ENCODE data around the gene PACSIN2.
A peak's percentile ranks its signal among the peaks of the same experiment; 100 is the strongest.
"Not testable (repeated sequence)": the region's sequence is repeated elsewhere in the genome, so short reads cannot be mapped to it uniquely, and the experiment has no call there.

Gene PACSIN2

GRCh38 chr22:43004362-43005035, 10.4 kb downstream of the PACSIN2 start:
- peaks cover 3% of the 10 kb centered on the region for H3K36me3 Mint-ChIP-seq
- H3K27ac Mint-ChIP-seq: peak overlapping the region; percentile 75
- H3K4me3 Mint-ChIP-seq: no peak overlapping the region

DNA sequence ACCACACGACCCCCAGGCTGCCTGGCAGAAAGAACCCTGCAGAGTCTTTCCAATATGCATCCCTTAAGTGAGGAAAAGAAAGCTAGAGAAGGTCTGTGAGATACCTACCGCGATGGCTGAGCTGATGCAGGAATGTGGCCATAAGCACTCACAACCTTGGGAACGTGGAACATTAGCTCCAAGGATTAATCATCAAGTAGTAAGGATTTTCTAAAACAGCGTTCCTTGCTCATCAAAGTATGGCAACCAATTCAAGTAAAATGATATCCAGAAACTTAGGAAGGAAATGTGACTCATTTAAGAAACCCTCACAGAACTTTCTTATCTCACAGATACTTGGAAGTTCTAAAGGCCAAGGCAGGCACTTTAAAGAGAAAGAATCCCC, 12.8 kb downstream of the PACSIN2 start:
- Mint-ChIP-seq H3K9me3 (ENCODE audit: low read depth) (no peaks in the 10 kb centered on the region), H3K27ac (peak overlapping the region; percentile 4), H3K36me3 (peaks cover 3% of the 10 kb centered on the region), H3K4me1 (ENCODE audit: low read depth) (peaks cover 81% of the 10 kb centered on the region), H3K4me3 (peak overlapping the region; percentile 18), H3K27me3 (no peaks in the 10 kb centered on the region)

More at GRCh38 chr22:43004362-43005035, 10.4 kb downstream of the PACSIN2 start:
- Mint-ChIP-seq H3K9me3 (ENCODE audit: low read depth) (no peaks in the 10 kb centered on the region), H3K4me1 (ENCODE audit: low read depth) (peaks cover 76% of the 10 kb centered on the region), H3K27me3 (no peaks in the 10 kb centered on the region)

DNA sequence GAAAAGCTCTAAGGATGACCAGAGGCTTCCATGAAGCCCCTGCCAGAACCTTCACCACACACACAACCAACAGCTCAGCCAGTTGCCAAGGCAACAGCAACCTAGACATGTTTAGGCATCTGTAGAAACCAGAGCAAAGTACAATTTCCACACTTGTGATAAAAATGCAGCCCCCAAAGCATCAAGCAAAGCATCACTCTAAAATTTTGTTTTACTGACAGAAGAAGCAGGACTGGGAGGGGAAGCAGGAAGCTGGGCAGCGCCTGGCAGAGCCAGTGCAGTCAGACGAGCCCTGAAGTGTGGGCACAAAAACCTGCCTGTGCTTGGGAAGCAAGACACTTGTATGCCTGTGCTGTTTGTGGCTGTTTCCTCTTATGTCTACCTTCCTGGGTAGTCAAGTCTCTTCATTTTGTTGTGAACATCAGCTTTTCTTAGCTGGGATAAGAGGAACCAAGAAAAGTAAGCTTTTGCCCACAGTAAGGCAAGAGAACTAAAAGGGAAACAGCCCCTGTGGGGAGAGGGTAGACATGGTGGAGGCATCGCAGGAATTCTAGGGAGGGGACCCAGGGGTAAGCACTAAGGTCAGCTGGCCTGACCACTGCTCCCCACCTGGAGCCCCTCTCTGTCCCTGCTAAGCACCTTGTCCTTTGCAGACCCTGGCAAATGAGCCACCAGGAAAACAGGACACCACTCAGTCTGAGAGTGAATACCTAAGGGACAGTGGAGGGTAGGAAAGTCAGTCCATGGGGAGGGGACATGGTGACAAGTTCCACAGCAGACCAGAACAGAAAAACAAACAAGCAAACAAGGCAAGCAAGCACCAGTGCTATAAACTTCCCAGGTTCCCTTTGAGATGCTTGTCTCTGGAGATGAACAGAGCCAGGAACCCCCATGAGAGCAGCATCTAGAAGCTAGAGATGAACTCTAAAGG, 13.4 kb downstream of the PACSIN2 start:
- Mint-ChIP-seq H3K36me3 (peaks cover 3% of the 10 kb centered on the region), H3K27ac (peak overlapping the region; percentile 54), H3K9me3 (ENCODE audit: low read depth) (no peaks in the 10 kb centered on the region), H3K4me1 (ENCODE audit: low read depth) (peaks cover 81% of the 10 kb centered on the region), H3K27me3 (no peaks in the 10 kb centered on the region), H3K4me3 (peak overlapping the region; percentile 18)

GRCh38 chr22:43000441-43001175, 14.3 kb downstream of the PACSIN2 start:
- peaks cover 77% of the 10 kb centered on the region for H3K4me1 Mint-ChIP-seq (ENCODE audit: low read depth)
- peak overlapping the region; percentile 54 for H3K27ac Mint-ChIP-seq
- H3K4me3 Mint-ChIP-seq: peak overlapping the region; percentile 40
- H3K36me3 Mint-ChIP-seq: peaks cover 3% of the 10 kb centered on the region
- no peaks in the 10 kb centered on the region for H3K9me3 Mint-ChIP-seq (ENCODE audit: low read depth)
- no peaks in the 10 kb centered on the region for H3K27me3 Mint-ChIP-seq

- Mint-ChIP-seq H3K36me3 (peaks cover 3% of the 10 kb centered on the region), H3K9me3 (ENCODE audit: low read depth) (no peaks in the 10 kb centered on the region), H3K27ac (peak overlapping the region; percentile 34), H3K4me3 (no peak overlapping the region), H3K4me1 (ENCODE audit: low read depth) (peaks cover 62% of the 10 kb centered on the region), H3K27me3 (no peaks in the 10 kb centered on the region)
Measured at GRCh38 chr22:42997582-42998090, 17.3 kb downstream of the PACSIN2 start.

DNA sequence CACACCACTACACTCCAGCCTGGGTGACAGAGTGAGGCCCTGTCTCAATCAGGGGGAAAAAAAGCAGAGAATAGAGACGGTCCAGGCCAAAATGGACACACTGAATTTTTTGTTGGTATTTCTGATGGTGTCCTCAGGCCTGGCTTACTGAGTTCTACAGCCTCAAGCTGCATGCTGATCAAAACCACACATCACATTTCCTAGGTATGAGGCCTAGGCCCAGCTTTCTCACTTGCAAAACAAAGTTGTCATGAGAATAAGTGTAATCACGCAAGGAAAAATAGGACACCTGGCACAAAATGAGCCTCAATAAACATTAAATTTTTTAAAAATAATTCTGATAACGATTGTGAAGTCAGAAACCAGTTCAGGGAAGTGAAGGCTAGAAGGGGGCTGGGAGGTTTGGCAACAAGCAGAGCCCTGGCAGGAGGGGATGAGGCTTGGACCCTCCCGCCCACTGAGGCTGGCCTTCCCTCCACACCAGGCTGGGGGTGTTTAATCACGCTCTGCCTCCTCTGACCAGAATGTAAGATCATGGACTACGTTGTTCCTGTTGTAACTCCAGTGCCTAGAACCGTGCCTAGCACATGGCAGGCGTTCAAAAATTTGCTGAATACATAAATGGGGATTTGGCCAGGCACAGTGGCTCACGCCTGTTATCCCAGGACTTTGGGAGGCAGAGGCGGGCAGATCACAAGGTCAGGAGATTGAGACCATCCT, 18.1 kb downstream of the PACSIN2 start:
- Mint-ChIP-seq H3K4me3 (no peak overlapping the region), H3K9me3 (ENCODE audit: low read depth) (no peaks in the 10 kb centered on the region), H3K36me3 (peaks cover 3% of the 10 kb centered on the region), H3K4me1 (ENCODE audit: low read depth) (peaks cover 54% of the 10 kb centered on the region), H3K27me3 (no peaks in the 10 kb centered on the region), H3K27ac (no peak overlapping the region)

- not testable (repeated sequence) for H3K9me3 Mint-ChIP-seq (ENCODE audit: low read depth); H3K27me3 Mint-ChIP-seq; H3K27ac Mint-ChIP-seq; H3K4me3 Mint-ChIP-seq; H3K36me3 Mint-ChIP-seq
- peaks cover 50% of the 10 kb centered on the region for H3K4me1 Mint-ChIP-seq (ENCODE audit: low read depth)
Measured at GRCh38 chr22:42995654-42996053, 19.3 kb downstream of the PACSIN2 start.

DNA sequence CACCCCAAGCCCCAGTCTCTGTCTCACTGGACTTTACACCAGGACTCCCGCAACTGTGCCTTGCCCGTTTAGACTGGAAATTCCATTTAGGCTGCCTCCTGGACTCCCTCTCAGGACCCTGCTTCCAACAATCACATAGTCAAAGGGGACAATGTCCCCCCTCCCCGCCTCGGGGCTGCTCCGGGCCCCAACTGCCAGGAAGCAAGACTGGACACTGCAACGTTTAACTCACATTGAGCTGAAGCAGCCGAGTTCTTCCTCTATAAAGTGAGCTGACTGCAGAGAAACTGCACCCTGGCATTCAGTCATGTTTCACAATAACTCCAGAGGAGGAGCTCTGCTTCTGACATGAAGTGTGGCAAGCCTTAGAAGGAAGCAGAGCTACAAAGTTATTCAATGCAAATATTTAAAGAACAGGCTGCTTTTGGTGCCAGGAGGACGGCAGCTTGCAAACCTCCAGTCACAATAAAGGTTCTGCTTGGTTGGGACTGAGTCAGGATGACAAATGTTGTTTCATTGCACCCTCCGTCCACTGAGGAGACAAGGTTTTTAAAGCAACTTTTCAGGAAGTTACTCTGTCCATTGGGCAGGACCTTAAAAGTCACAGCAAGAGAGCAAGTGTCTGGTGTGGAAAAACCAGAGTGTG, 19.9 kb downstream of the PACSIN2 start:
- Mint-ChIP-seq H3K27me3 (no peaks in the 10 kb centered on the region), H3K4me3 (no peak overlapping the region), H3K27ac (no peak overlapping the region), H3K9me3 (ENCODE audit: low read depth) (no peaks in the 10 kb centered on the region), H3K36me3 (peaks cover 3% of the 10 kb centered on the region), H3K4me1 (ENCODE audit: low read depth) (peaks cover 50% of the 10 kb centered on the region)

DNA sequence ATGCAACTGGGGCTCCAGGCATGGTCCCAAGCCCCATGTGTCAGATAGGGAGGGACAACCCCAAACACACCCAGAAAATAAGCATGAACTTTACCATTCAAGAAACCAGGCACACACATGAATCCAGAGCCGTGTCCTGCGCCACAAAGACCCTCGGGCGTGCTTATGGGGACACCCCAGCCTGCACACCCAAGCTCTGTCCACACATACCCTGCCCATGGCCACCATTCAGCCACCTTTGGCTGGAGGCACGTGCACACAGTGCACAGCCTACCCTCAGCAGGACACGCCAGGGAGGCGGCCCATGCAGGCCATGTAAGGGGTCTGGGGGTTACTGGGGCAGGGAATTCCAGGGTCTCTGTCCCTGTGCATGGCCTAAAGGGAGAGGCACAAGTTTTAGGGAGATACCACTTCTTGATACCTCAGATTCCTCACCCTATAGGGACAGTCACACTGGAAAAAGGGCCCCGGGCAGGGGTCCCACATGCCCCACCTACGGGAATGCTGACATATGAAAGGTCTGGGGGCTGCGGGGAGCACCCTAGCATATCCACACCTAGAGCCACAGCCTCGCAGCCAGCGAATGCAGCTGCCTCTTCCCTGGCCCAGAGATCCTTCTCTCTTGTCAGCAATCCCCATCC, 20.6 kb downstream of the PACSIN2 start:
- H3K36me3 Mint-ChIP-seq: peaks cover 3% of the 10 kb centered on the region
- no peak overlapping the region for H3K27ac Mint-ChIP-seq
- H3K9me3 Mint-ChIP-seq (ENCODE audit: low read depth): no peaks in the 10 kb centered on the region
- no peaks in the 10 kb centered on the region for H3K27me3 Mint-ChIP-seq
- no peak overlapping the region for H3K4me3 Mint-ChIP-seq
- H3K4me1 Mint-ChIP-seq (ENCODE audit: low read depth): peaks cover 45% of the 10 kb centered on the region

DNA sequence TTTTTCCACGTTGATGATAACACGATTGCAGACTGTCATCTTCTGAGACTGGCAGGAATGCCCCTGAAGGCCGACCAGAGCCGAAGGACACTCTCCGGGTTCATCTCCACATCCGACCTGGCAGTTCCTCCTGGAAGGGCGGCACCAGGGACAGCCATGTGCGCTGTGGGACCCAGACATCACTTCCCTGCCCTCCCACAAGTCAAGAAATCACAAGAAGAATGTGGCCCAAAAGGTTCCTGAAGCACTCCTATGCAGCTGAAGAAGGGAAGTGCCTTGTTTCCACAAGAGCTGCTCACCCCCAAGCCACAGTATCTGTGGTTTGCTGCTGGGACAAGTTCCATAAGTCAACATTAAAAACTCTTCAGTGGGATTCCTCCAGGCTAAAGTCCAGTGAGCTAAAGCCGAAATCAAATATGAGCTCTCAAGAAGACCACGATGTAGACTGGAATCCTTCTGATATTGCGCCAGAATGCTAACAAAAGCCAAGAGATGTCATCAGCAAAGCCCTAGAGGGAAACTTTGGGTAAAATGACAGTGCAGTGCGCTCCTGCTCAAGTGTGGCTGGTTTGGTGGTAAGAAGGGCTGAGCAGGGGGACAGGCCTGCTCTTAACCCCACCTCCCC, 21.2 kb downstream of the PACSIN2 start:
- H3K9me3 Mint-ChIP-seq (ENCODE audit: low read depth): no peaks in the 10 kb centered on the region
- H3K27me3 Mint-ChIP-seq: no peaks in the 10 kb centered on the region
- H3K4me1 Mint-ChIP-seq (ENCODE audit: low read depth): peaks cover 40% of the 10 kb centered on the region
- H3K27ac Mint-ChIP-seq: no peak overlapping the region
- H3K36me3 Mint-ChIP-seq: peaks cover 3% of the 10 kb centered on the region
- H3K4me3 Mint-ChIP-seq: no peak overlapping the region

- peaks cover 3% of the 10 kb centered on the region for H3K36me3 Mint-ChIP-seq
- H3K27ac Mint-ChIP-seq: no peak overlapping the region
- no peak overlapping the region for H3K4me3 Mint-ChIP-seq
- H3K27me3 Mint-ChIP-seq: no peaks in the 10 kb centered on the region
- peaks cover 36% of the 10 kb centered on the region for H3K4me1 Mint-ChIP-seq (ENCODE audit: low read depth)
- no peaks in the 10 kb centered on the region for H3K9me3 Mint-ChIP-seq (ENCODE audit: low read depth)
Measured at GRCh38 chr22:42992886-42993479, 22.0 kb downstream of the PACSIN2 start.

GRCh38 chr22:42992092-42992491, 22.9 kb downstream of the PACSIN2 start:
- no peaks in the 10 kb centered on the region for H3K9me3 Mint-ChIP-seq (ENCODE audit: low read depth)
- peaks cover 3% of the 10 kb centered on the region for H3K36me3 Mint-ChIP-seq
- no peak overlapping the region for H3K27ac Mint-ChIP-seq
- no peaks in the 10 kb centered on the region for H3K27me3 Mint-ChIP-seq
- no peak overlapping the region for H3K4me3 Mint-ChIP-seq
- peaks cover 33% of the 10 kb centered on the region for H3K4me1 Mint-ChIP-seq (ENCODE audit: low read depth)
